NCI-H1930 (cell line): ENCODE results near the gene COCH.

Experiments
- DNase-seq, 2 experiments: peaks; one replicate each; lab custom pipeline; 2025; lab: John Stamatoyannopoulos, UW

COCH gene

DNA sequence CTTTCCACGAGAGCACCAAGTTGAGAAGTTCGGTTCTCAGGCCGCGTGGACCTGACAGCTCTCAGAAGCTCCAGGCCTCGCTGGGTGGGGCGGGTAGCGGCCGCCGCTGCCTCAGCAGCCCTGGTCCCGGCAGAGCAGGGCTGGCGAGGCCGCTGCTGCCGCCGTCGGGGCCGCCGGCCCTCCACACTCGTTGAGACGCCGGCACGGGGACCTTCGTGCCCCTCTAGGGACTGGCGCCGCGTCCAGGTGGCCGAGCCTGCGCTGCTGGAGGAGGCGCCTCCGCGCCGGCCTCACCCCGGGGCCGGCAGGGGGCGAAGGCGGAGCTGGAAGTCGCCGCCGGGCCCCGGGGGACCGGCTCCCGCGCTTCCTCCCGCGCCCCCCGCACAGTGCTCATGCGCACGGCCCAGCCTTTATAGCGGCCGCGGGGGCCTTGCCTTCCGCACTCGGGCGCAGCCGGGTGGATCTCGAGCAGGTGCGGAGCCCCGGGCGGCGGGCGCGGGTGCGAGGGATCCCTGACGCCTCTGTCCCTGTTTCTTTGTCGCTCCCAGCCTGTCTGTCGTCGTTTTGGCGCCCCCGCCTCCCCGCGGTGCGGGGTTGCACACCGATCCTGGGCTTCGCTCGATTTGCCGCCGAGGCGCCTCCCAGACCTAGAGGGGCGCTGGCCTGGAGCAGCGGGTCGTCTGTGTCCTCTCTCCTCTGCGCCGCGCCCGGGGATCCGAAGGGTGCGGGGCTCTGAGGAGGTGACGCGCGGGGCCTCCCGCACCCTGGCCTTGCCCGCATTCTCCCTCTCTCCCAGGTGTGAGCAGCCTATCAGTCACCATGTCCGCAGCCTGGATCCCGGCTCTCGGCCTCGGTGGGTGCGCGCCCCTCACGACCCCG is at the start of gene COCH:
Gene COCH, plus strand, starts transcription at position 440 of the 879 bp plus-strand sequence. Its CDS starts 380 bp downstream, at position 820.
- DNase-seq, result peak; percentile 69 to 79

DNA sequence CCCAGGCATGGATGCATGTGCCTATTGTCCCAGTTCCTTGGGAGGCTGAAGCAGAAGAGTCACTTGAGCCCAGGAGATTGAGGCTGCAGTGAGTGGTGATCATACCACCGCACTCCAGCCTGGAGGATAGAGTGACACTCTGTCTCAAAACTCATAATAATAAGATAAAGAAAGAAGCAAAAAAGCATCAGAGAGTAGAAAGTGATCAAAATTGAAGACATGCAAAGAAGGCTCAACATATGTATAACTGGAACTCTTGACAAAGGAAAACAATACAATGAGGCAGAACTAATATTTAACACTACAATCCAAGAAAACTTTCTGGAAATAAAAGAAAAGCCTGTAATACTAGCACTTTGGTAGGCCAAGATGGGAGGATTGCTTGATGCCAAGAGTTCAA is 48.3 kb upstream of the COCH start:
- DNase-seq, result no peak

DNA sequence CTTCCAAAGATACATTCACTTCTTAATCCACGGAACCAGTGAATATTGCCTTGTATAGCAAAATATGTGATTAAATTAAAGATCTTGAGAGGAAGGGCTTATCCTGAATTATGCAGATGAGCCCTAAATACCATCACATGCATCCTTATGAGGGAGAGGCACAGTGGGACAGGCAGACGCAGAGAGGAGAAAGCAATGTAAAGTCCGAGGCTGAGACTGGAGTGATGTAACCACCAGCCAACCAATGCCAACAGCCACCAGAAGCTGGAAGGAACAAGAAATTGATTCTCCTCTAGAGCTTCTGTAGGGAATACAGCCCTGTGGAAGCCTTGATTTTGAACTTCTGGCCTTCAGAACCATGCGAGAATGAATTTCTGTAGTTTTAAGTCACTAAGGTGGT is 44.5 kb upstream of the COCH start:
- DNase-seq, result no peak

DNA sequence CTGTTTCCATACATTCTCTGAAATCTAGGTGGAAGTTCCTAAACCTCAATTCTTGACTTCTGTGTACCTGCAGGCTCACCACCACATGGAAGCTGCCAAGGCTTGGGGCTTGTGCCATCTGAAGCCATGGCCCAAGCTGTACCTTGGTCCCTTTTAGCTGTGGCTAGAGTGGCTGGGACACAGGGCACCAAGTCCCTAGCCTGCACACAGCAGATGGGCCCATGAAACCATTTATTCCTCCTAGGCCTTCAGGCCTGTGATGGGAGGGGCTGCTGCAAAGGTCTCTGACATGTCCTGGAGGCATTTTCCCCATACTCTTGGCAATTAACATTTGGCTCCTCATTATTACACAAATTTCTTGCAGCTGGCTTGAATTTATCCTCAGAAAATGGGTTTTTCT is 40.0 kb upstream of the COCH start:
- no peak for DNase-seq

DNA sequence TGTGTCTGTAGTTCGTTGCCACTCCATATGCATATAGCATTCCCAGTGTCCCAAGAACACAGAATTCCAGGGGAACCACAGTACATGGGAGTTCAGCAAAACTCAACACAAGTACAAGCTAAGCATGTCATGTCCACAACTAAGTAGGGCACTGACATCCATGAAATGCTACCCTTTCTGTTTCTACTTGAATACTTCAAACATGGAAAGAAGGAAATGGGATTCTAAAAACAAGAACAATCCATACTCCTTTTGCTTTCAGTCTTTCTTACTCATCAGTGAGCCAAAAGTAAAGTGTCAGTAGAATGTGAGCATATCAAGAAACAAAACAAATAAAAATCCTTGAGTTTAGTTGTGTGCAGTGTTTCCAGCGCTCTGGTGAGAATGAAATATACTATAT is 36.0 kb upstream of the COCH start:
- no peak for DNase-seq

DNA sequence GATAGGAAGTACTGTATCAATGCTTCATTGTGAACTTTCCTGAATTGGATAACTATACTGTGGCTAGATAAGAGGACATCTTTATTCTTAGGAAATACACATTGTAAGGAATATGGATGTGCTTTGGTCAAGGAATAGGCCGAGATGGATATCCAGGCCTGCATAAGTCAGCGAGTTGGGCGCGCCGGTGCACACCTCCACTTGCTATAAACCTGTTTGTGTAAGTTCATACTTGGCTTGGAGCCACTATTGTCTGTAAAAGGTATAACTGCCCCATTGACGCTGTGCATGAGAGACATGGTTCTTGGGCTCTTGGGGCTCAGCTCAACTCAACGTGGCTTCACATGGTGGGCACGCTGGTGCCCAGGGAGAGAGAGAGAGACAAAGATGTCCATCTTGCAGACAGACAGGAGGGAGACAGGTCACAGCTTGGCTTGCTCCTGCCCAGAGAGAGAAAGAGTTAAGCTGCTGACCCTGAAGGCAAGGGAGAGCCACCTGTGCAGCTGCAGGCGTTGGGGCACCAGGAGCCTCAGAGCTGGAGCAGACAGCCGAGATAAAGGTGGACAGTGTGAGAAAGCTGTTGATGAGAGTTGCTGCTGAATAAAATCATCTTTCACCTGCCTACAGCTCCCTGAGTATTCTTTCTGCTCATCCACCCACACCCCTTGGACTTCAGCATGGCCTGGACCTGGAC is 34.1 kb upstream of the COCH start:
- DNase-seq, result no peak

DNA sequence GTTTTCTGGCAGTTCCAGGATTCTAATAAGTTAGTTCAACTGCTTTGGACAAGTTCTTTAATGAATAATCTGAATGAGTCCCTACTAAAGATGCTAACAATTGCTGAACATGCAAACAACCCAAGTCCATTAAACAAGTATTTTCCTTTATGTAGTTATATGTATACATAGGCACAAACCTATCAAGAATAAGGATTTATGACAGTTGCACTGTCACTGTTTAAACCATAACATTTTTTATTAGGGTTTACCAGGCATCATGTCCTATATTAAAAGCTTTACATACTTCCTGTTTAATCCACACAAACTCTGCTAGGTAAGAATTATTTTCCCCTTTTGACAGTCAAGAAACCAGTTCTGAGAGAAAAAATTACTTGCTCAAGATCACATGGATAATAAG is 31.9 kb upstream of the COCH start:
- no peak for DNase-seq

DNA sequence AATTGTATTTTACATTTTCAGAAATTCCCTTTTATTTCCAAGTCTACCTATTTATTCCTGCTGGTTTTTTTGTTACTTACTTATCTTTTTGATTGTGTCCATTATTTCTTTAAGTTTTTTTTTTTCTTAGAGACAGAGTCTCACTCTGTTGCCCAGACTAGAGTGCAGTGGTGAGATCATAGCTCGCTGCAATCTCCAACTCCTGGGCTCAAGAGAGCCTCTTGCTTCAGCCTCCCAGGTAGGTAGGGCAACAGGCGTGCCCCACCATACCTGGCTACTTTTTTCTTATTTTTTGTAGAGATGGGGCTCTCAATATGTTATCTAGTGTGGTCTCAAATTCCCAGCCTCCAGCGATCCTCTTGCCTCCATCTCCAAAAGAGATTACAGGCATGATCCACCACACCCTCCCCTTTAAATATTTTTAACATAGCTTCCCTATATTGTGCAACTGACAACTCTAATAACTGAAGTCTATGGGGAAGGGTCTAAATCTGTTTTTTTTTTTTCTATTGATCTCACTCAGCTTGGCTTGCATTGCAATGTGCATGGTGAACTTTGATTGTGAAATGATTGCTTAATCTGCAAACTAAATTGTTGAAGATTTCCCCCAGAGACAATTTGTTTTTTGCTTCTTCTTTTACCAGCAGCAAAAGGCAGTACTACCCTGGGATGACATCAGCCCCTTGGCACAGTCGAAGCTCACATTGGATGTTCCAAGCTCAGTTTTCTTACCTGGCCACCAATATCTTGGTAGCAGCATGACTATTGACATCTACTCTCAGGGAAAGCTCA is 25.7 kb upstream of the COCH start:
- DNase-seq, result no peak

DNA sequence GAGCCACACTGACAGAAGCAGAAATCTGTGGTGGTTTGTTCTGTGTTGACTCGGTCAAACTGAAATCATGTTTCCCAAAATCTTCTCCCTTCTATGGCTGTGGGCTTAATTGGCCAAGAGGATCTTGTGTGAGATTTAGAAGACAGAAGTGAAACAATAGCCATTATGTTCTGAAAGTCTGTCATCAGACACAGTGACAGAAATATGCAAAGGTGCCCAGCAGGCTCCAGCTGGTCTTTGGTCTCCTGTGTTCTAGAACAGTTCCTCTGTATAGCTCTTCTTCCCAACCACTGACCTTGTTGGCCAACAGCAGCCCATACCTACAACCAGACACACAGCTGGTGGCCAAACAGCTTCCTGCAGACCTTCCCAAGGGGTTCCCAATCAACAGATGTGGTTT is 25.0 kb upstream of the COCH start:
- DNase-seq, result no peak

DNA sequence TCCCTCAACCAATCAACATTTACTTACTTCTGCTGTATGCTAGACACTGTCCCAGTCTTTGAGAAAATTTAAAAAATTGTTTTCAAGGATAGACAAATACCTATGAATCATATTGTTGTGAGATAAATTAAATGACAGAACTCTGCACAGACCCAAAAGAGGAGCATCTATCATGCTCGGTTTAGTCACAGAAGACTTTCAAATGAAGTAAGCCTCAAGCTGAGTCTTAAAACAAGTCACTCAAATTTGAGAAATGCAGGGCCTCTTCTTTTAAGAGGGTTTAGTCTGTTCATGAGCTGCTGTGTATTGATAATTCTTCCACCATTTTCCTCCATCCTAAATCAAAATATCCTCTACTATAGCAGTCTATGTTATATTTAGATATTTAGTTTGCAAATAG is 24.4 kb upstream of the COCH start:
- DNase-seq, result no peak

DNA sequence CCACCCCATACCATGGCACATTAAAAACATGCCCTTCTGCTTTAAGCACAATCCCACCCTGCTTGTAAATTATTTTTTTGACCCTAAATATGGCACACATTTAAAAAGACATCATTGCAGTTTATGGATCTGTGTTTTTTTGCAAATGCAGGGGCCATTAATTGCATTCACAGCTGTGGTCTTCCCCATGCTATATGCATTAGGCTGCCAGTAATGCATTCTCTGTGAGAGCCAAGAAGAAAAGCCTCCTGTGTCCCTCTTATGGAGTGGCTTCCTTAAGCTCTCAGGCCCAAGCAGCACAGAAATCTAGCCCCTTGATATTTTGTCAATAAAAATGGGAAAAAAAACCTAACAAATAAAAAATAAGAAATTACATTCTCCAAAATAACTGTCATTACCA is 20.4 kb upstream of the COCH start:
- DNase-seq, result no peak

DNA sequence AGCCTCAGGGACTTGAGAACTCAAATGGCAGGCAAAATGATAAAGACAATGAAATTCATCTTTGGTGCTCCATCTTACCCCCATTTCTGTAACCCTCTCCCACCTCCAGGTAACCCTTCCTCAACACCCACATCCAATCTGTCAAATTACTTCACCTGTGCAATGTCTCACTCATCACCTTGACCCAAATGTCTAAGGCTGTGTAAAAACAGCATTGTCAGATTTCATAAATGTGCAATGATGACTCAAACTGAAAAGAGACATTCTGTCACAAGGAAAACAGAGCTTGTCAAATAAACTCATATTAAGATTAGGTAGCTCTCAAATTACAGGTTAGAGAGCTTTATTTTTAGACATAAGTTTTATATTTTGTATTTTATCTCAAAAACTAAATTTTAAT is 19.9 kb upstream of the COCH start:
- no peak for DNase-seq

DNA sequence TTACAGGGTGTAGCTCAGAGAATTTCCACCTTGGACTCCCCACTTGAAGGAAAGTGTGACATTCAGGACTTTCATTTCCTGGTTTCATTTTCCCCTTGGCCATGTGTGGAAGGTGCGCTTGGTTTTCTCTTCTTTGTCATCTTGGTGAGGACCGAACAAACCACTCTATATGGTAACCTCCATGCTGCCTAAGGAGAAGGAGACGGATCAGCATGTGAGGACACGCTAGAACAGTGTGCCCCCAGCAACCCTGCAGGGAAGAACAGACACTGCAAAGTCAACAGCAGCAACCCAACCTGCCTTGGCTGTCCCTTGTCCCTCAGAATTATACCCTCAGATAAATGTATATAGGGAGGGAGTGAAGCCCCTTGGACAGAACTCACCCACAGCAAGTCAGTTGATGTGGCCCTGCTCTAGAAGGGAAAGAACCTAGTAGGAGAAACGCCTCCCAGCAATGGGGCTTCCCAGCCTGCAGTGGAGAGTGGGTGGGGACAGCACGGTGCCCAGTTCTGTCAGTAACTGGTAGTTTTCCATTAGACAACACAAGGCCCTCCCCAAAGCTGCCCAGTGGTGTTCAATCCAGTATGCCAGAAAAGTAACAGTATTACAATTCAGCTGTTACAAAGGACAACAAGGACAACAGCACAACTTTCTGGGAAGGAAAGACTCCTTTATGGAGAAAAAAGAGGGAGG is 18.9 kb upstream of the COCH start:
- no peak for DNase-seq

DNA sequence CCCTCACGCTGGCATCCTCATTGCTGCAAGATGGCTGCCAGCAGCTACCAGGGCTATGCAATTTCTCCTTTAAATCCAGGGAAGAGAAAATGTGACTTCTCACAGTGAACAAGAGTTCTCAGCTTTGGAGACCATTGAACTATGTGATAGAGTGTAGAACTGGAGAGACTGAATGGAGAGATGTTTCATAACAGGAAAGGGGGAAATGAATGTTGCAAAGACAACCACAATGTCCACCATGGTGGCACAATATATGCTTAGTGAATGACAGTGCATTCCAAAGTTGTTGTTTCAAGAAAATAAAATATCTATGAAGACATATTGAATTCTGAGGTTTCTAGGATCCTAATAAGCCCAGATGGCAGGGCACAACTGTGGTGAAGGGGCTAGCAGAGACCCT is 13.2 kb upstream of the COCH start:
- no peak for DNase-seq

DNA sequence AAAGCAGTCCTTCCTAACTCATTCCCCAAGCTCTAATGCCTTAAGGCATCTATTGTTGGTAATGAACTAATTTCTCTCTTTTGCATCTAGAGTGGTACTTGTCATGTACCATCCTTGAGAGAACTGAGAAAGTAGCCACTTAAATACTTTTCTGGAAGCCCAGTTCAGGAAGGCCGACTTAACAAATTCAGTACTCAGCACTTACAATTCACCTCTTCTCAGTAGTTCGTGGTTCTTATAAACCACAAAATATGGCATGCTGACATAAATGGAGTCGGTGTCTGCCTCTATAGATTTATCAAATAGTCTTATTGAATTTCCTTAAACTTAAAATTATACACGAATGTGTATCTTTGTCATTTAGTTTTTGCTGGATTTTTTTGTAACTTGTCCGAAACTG is 9.4 kb upstream of the COCH start:
- no peak for DNase-seq

DNA sequence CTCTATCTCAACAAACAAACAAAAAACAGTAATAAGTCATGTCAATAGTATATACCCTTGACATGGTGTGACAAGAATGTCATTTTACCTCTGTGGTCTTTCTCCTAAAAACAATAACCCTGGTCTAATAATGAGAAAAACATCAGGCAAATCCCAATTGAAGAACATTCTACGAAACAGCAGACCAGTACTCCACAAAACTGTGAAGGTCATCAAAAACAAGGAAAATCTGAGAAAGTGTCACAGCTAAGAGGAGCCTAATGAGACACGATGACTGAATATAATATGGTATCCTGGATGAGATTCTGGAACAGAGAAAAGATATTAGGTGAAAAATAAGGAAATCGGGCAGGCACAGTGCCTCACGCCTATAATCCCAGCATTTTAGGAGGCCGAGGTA is 5.6 kb upstream of the COCH start:
- no peak for DNase-seq

DNA sequence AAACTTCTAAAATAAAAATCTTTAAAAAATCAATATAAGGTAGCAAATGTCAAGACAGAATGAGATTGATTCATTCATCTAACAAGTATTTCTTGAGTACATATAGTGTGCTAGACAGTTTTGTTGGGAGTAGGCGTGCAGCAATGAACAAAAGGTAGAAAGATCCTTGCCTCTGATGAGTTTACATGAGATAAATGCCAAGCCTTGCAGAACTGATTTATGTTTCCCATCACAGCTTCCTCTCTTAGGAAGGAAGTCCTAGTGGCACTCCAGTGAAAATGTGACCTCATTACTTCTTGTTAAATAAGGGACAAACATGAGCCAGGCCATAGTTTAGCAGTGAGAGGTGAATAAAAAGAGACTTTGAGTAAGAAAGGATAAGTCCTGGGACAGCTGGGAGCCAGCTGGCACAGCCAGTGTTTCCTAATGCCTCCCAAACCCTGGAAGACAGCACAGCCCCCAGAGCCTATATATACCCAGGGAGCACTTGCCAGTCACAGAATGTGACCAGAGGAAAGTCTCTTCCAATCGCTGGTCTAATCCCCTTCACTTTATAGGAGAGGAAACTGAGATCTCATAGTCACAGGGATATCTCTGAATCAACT is 4.7 kb upstream of the COCH start:
- no peak for DNase-seq

DNA sequence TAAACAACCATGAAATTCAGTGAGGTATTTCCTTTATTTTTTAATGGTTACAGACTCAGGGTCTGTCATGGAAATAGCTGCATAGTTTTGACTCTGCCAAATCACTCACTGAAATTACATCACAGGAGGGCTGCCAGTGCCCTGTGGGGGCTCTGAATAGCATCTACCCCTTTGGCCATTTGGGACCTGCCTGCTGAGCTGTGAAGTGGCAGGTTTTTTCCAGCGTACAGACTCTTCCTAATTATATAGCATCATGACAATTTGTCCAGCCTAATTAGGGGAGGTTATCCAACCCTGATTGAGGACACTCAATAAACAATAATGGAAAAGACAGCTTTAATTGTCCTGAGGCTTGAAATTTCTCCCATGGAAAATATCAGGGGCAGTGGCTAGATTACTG is 1.8 kb upstream of the COCH start:
- no peak for DNase-seq

DNA sequence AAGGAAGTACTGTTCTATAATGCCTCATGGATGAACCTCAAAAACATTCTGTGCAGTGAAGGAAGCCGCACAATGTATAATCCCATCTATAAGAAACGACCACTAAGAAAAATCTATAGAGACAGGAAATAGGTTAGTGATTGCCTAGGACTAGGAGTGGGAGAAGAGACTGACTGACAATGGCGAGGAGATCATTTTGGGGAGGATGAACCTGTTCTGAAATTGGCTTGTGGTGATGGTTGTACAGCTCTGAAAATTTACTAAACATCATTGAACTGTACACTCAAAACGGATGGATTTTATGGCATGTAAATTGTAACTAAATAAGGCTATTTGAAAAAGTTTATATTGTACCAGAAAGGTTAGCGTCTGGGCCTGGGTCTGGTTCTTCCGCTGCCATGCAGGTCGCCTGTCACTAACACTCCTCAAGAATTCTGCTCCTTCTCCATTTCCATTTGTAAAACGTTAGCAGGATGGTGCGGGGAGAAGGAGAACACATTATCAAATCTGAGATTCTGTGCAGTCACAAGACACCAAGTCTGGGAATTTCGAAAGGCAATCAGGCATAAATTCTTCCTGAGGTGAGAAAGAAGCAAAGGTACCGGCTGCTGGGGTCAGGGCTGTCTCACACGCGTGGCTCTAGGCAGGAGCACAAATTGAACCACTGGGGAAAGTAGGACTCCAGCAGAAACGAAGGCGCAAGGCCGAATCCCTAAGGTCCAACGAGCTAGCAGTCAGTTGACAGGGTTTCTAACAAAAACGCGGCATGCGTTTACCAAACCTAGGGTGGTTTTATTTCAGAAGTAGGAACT is 845 bp upstream of the COCH start:
- DNase-seq, result no peak

DNA sequence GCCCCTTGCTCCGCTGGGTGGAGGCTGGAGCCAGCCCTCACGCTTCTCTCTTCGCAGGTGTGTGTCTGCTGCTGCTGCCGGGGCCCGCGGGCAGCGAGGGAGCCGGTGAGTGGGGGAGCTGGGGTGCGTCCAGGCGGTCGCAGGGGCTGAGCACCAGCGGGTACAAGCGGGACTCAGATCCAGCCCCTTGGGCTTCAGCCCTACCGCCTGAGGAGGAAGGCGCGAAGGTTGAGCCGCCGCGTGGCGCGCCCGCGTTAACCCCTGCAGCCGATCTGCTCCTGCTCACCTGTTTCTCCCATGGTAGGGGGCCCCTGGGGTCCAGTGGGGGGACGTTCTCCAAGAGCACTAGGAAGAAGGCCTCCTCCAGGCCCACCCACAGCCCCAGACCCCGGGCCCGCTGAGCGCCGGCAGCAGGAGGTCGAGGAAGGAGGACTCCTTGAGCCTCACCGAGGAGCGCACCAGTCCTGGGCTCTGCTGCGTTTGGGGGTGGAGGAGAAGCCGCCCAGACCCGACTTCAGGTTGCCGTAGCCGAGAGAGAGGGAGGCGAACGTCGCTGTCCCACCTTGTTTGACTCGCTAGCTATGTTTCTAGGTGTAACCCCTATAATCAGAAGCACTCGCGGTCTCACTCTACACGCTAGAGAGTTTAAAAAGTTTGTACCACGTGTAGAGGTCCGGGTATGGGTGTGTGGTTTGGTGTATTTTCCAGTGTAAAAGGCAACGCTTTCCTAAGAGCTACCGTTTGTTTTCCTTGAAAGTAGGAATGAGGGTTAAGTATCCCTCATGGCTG is 834 bp downstream of the COCH start:
- DNase-seq, result no peak
